HepG2 (cell line): ENCODE measurements around the gene DLX1. TPM values are rescaled to one million over a fixed set of nuclear protein-coding genes. Genes with fewer than 3 reads are reported as not detected.

Experiments
- ATAC-seq: fragments of 200-7000 bp; cut with Tn5 transposase; 3 replicates; pipeline ENCODE4 v1.9.1; 2020; ENCODE audit warnings: mild to moderate bottlenecking, moderate library complexity
- BruUV-seq: library from RNA; stranded (reverse); fragments of 400-500 nt; replicated peaks from 2 replicates; lab custom pipeline; 2021; lab: Mats Ljungman, UMichigan
- CTCF ChIA-PET: fragments of 300-600 bp; formaldehyde crosslinking; extraction: SDS; loops from one replicate; lab custom pipeline; 2021; ENCODE audit warnings: low total read pairs, inconsistent platforms, low intra/inter-chr PET ratio; lab: Yijun Ruan, JAX
- POLR2A ChIA-PET: fragments of 350-600 bp; sonication (Branson Sonifier 250); formaldehyde crosslinking; loops from one replicate; lab custom pipeline; 2020; ENCODE audit warnings: antibody characterized with exemption, inconsistent platforms; lab: Yijun Ruan, JAX
- DNase-seq: peaks from one replicate; pipeline ENCODE4 v3.0.0-alpha.2; 2015; ENCODE audit warnings: low spot score
- FAIRE-seq: peaks from 3 replicates; lab custom pipeline; 2011; peaks lifted over from hg19 to GRCh38; lab: Jason Lieb, UNC
- H2AFZ ChIP-seq: one replicate; pipeline ENCODE4 v1.6.1; 2011; ENCODE audit warnings: low read length, inconsistent platforms
- H3K27ac ChIP-seq: fragments of 300-600 bp; 3 replicates; pipeline ENCODE4 v1.8.0; 2011; ENCODE audit warnings: mixed run types, mild to moderate bottlenecking, mixed read lengths, low read length, inconsistent platforms; ENCODE audit not compliant: insufficient read depth; ENCODE audit errors: extremely low read length
- H3K27me3 ChIP-seq, 2 experiments: fragments of 200-600 bp in 1 of 2; 2 replicates in 1 of 2; 3 replicates in 1 of 2; pipeline versions ENCODE4 v1.6.0 to v1.8.0; 2011; ENCODE audit warnings: low read length in 2 of 2, mild to moderate bottlenecking in 2 of 2, moderate library complexity in 2 of 2, inconsistent platforms in 1 of 2; ENCODE audit not compliant: insufficient read depth in 2 of 2, control insufficient read depth in 1 of 2
- H3K36me3 ChIP-seq, 2 experiments: fragments of 200-600 bp in 1 of 2; replicated peaks in 1 of 2; 2 replicates in 1 of 2; 3 replicates in 1 of 2; pipeline versions ENCODE4 v1.5.1 to v1.8.0; 2011; ENCODE audit warnings: low read length in 2 of 2, inconsistent platforms in 1 of 2; ENCODE audit not compliant: insufficient read depth in 2 of 2, control insufficient read depth in 1 of 2
- H3K4me1 ChIP-seq: 2 replicates; pipeline ENCODE4 v1.5.1; 2012; ENCODE audit warnings: low read length, inconsistent platforms; ENCODE audit not compliant: insufficient read depth
- H3K4me2 ChIP-seq: 2 replicates; pipeline ENCODE4 v1.6.0; 2011; ENCODE audit warnings: low read depth, low read length, inconsistent platforms
- H3K4me3 ChIP-seq, 3 experiments: fragments of 200-600 bp in 1 of 3; sonication (generic), shearing (Covaris generic) in 1 of 3; replicated peaks in 1 of 3; 2 replicates each; pipeline ENCODE4 v1.5.1; 2011 to 2016; ENCODE audit warnings: low read length in 3 of 3, inconsistent platforms in 2 of 3, low read depth in 2 of 3, mild to moderate bottlenecking in 2 of 3, control low read depth in 1 of 3, mixed read lengths in 1 of 3; ENCODE audit not compliant: insufficient read depth in 1 of 3
- H3K79me2 ChIP-seq: one replicate; pipeline ENCODE4 v1.6.1; 2011; ENCODE audit warnings: low read length, inconsistent platforms; ENCODE audit not compliant: insufficient read depth
- H3K9ac ChIP-seq: 2 replicates; pipeline ENCODE4 v1.6.0; 2011; ENCODE audit warnings: mild to moderate bottlenecking, low read depth, low read length, inconsistent platforms; ENCODE audit not compliant: insufficient read depth
- H3K9me3 ChIP-seq: 2 replicates; pipeline ENCODE4 v1.5.1; 2012; ENCODE audit warnings: mild to moderate bottlenecking, low read length
- H4K20me1 ChIP-seq: 2 replicates; pipeline ENCODE4 v1.6.0; 2011; ENCODE audit warnings: inconsistent platforms, mild to moderate bottlenecking, low read length, moderate library complexity; ENCODE audit not compliant: insufficient read depth
- CEBPZ ChIP-seq: IDR thresholded peaks from 2 replicates; pipeline ENCODE4 v1.6.1; 2012; ENCODE audit warnings: low read length, improper control_type of control experiment
- CHD2 ChIP-seq: IDR thresholded peaks from 2 replicates; pipeline ENCODE4 v1.6.1; 2011; ENCODE audit warnings: low read depth, low read length, improper control_type of control experiment
- GATA4 ChIP-seq: sonication (generic); IDR thresholded peaks from 2 replicates; pipeline ENCODE4 v1.6.1; 2016; ENCODE audit warnings: antibody characterized with exemption, low read depth, borderline replicate concordance
- HIVEP1 ChIP-seq: sonication (generic); formaldehyde crosslinking; IDR thresholded peaks from 2 replicates; pipeline ENCODE4 v1.4.0; 2020; ENCODE audit warnings: mild to moderate bottlenecking, missing genetic modification reagents
- MTF2 ChIP-seq: sonication (generic); formaldehyde crosslinking; IDR thresholded peaks from 2 replicates; pipeline ENCODE4 v1.5.0; 2020; ENCODE audit warnings: missing genetic modification reagents, borderline replicate concordance
- NR2F6 ChIP-seq, 2 experiments: IDR thresholded peaks; 2 replicates each; pipeline ENCODE4 v1.6.1; 2016; ENCODE audit warnings: antibody characterized with exemption in 1 of 2, mild to moderate bottlenecking in 1 of 2
- PHF8 ChIP-seq: sonication (generic); formaldehyde crosslinking; IDR thresholded peaks from 2 replicates; pipeline ENCODE4 v1.5.0; 2020; ENCODE audit warnings: missing genetic modification reagents
- POGZ ChIP-seq: sonication (generic); formaldehyde crosslinking; IDR thresholded peaks from 2 replicates; pipeline ENCODE4 v1.4.0; 2020; ENCODE audit warnings: mild to moderate bottlenecking, missing genetic modification reagents
- RARA ChIP-seq: IDR thresholded peaks from 2 replicates; pipeline ENCODE4 v1.6.1; 2016; ENCODE audit warnings: missing genetic modification reagents, missing compliant biosample characterization
- SALL1 ChIP-seq: sonication (generic); formaldehyde crosslinking; IDR thresholded peaks from 2 replicates; pipeline ENCODE4 v1.8.0; 2022; ENCODE audit warnings: mild to moderate bottlenecking, missing genetic modification reagents
- SOX13 ChIP-seq, 3 experiments: fragments of 450-650 bp in 1 of 3; sonication (generic) in 1 of 3; formaldehyde crosslinking in 1 of 3; IDR thresholded peaks in 2 of 3; conservative IDR thresholded peaks in 1 of 3; 2 replicates each; pipeline versions ENCODE4 v1.5.0 to v1.6.1; 2016 to 2020; ENCODE audit warnings: antibody characterized with exemption in 1 of 3, mild to moderate bottlenecking in 1 of 3, missing compliant biosample characterization in 1 of 3, missing genetic modification reagents in 1 of 3, moderate library complexity in 1 of 3
- SOX5 ChIP-seq: IDR thresholded peaks from 2 replicates; pipeline ENCODE4 v1.6.1; 2016; ENCODE audit warnings: borderline replicate concordance
- SOX6 ChIP-seq, 2 experiments: fragments of 450-650 bp in 1 of 2; sonication (generic) in 1 of 2; formaldehyde crosslinking in 1 of 2; IDR thresholded peaks; 2 replicates each; pipeline versions ENCODE4 v1.4.0 to v1.6.1; 2017 to 2020; ENCODE audit warnings: antibody characterized with exemption in 1 of 2, mild to moderate bottlenecking in 1 of 2, missing genetic modification reagents in 1 of 2
- SRY ChIP-seq: sonication (generic); formaldehyde crosslinking; IDR thresholded peaks from 2 replicates; pipeline ENCODE4 v1.8.0; 2022; ENCODE audit warnings: mild to moderate bottlenecking, missing genetic modification reagents
- TEAD2 ChIP-seq: sonication (generic); formaldehyde crosslinking; IDR thresholded peaks from 2 replicates; pipeline ENCODE4 v1.9.0; 2021; ENCODE audit warnings: missing genetic modification reagents
- ZBTB1 ChIP-seq: sonication (generic); formaldehyde crosslinking; IDR thresholded peaks from 2 replicates; pipeline ENCODE4 v1.4.0; 2020; ENCODE audit warnings: missing genetic modification reagents, borderline replicate concordance
- ZKSCAN1 ChIP-seq: fragments of 150-350 bp; IDR thresholded peaks from 2 replicates; pipeline ENCODE4 v1.6.1; 2014; ENCODE audit warnings: low read length
- ZNF234 ChIP-seq: sonication (generic); formaldehyde crosslinking; conservative IDR thresholded peaks from 2 replicates; pipeline ENCODE4 v1.5.1; 2020; ENCODE audit warnings: mild to moderate bottlenecking, missing genetic modification reagents
- ZNF546 ChIP-seq: sonication (generic); formaldehyde crosslinking; conservative IDR thresholded peaks from 2 replicates; pipeline ENCODE4 v1.8.1; 2023; ENCODE audit warnings: mild to moderate bottlenecking, missing genetic modification reagents
- ZNF552 ChIP-seq: sonication (generic); formaldehyde crosslinking; IDR thresholded peaks from 2 replicates; pipeline ENCODE4 v1.9.0; 2022; ENCODE audit warnings: missing genetic modification reagents, mild to moderate bottlenecking, borderline replicate concordance
- ZNF644 ChIP-seq: IDR thresholded peaks from 2 replicates; pipeline ENCODE4 v1.6.1; 2016; ENCODE audit warnings: low read depth
- WGBS: methylation state at CpG from one replicate; pipeline ENCODE4 v1.1.6; 2017; ENCODE audit warnings: low lambda C conversion rate; 5-methylcytosine and 5-hydroxymethylcytosine counted together
- in situ Hi-C: cut with HindIII; loops from 2 replicates; pipeline ENCODE4 v1.10.0; 2017; ENCODE audit warnings: low pct_unique_long_range_greater_than_20kb; ENCODE audit not compliant: extremely low pct_ligation_motif_present
- intact Hi-C: fragments of 100-400 bp; cut with micrococcal nuclease; formaldehyde crosslinking; loops from one replicate; pipeline ENCODE4 v1.10.0; 2022; ENCODE audit not compliant: unreplicated experiment
- polyA plus RNA-seq, 8 experiments: library from polyadenylated mRNA; depleted of rRNA in 3 of 8; stranded (reverse) in 7 of 8; unstranded in 1 of 8; fragments of >200 nt; fragmentation: Illumina TruSeq in 4 of 8; extraction: Trizol in 4 of 8; gene quantifications; 2 replicates each; pipeline versions ENCODE4 v1.2.1 to v1.2.3, GENCODE V29; 2011 to 2016; ENCODE audit warnings: low read depth in 4 of 8, missing spikeins in 1 of 8, mixed read lengths in 1 of 8; ENCODE audit not compliant: insufficient read depth in 1 of 8
- total RNA-seq, 5 experiments: library from RNA; depleted of rRNA; stranded (reverse); fragments of >200 nt; fragmentation: Illumina TruSeq; extraction: Trizol; gene quantifications; 2 replicates each; pipeline ENCODE4 v1.2.3, GENCODE V29; 2016; ENCODE audit warnings: low read depth in 1 of 5
- TF ChIP-seq, protein P1 (sequence below): sonication (generic); IDR thresholded peaks from 2 replicates; pipeline ENCODE4 v1.6.1; 2016; ENCODE audit warnings: low read depth, borderline replicate concordance

The DLX1 gene
- total and polyA plus RNA-seq, 2 of the 13 experiments (the other 11 are each of a cell fraction or from before 2014, with no cell fraction given) = 0.18 to 0.86 TPM

- no peak overlapping the region for H3K27ac ChIP-seq
- 11% methylated on average over 5 of the region's 5 CpGs for WGBS
- in situ Hi-C loops = no loop called here
- POLR2A ChIA-PET = interaction anchor here (0.9 kb wide), 1 partner anchor 9 kb away, joined by 3 read pairs; no protein-coding TSS in a partner anchor
- no peak overlapping the region for H2AFZ ChIP-seq
- peak; percentile 68 for ATAC-seq
- FAIRE-seq = no peak
- BruUV-seq = no TSS peak
- intact Hi-C loops = loop anchor here (1.0 kb wide), 1 partner anchor 11 kb away; no protein-coding TSS in a partner anchor
- no peaks in the 10 kb centered on the region for H3K36me3 ChIP-seq
- no peaks in the 10 kb centered on the region for H3K27me3 ChIP-seq
- H3K79me2 ChIP-seq = no peaks in the 10 kb centered on the region
- CTCF ChIA-PET = no interaction called here
- H3K4me3 ChIP-seq = no peak overlapping the region
- DNase-seq = no peak
- peak overlapping the region; percentile 30 for H3K4me2 ChIP-seq
- H3K4me1 ChIP-seq = peaks cover 41% of the 10 kb centered on the region
- no peak overlapping the region for H3K9ac ChIP-seq
- no peaks in the 10 kb centered on the region for H3K9me3 ChIP-seq
- no peaks in the 10 kb centered on the region for H4K20me1 ChIP-seq
- TF ChIP-seq RARA (peak; percentile 21; the same call in 1 of the 2 replicates), GATA4 (no peak), ZKSCAN1 (no peak), TEAD2 (CRISPR knock-in tag) (no peak), ZNF644 (CRISPR knock-in tag) (peak; percentile 69; the same call in 1 of the 2 replicates), SOX13 (IDR thresholded peaks at IDR 0.05) (no peak), SOX13 (CRISPR knock-in tag; conservative IDR thresholded peaks at IDR 0.05 in 1 of 2, IDR thresholded peaks at IDR 0.05 in 1 of 2) (peak in 1 of 2 experiments; percentile 24; a peak in 1 of 4 replicates), HIVEP1 (CRISPR knock-in tag) (no peak), PHF8 (no peak), CEBPZ (no peak), ZNF546 (CRISPR knock-in tag) (no peak), ZNF234 (CRISPR knock-in tag) (no peak), CHD2 (no peak), SALL1 (CRISPR knock-in tag) (0 out of 2 replicates have a peak, but pooled peaks have one; percentile 24), ZBTB1 (CRISPR knock-in tag) (no peak), SOX6 (IDR thresholded peaks at IDR 0.05) (no peak), SOX6 (CRISPR knock-in tag; IDR thresholded peaks at IDR 0.05) (0 out of 2 replicates have a peak, but pooled peaks have one; percentile 13), SOX5 (CRISPR knock-in tag) (0 out of 2 replicates have a peak, but pooled peaks have one; percentile 30), ZNF552 (CRISPR knock-in tag) (no peak), SRY (CRISPR knock-in tag) (no peak), POGZ (CRISPR knock-in tag) (0 out of 2 replicates have a peak, but pooled peaks have one; percentile 21), NR2F6 (IDR thresholded peaks at IDR 0.05) (0 out of 2 replicates have a peak, but pooled peaks have one; percentile 23), NR2F6 (CRISPR knock-in tag; IDR thresholded peaks at IDR 0.05) (no peak), MTF2 (no peak)
- TF ChIP-seq, protein P1, sequence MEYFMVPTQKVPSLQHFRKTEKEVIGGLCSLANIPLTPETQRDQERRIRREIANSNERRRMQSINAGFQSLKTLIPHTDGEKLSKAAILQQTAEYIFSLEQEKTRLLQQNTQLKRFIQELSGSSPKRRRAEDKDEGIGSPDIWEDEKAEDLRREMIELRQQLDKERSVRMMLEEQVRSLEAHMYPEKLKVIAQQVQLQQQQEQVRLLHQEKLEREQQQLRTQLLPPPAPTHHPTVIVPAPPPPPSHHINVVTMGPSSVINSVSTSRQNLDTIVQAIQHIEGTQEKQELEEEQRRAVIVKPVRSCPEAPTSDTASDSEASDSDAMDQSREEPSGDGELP = peak; percentile 56; the same call in 1 of the 2 replicates
Observed at GRCh38 chr2:172116107-172116506, 30.8 kb downstream of the DLX1 start.
